IMR-90 (cell line): ENCODE measurements around the gene IFITM10. TPM values are rescaled to one million over a fixed set of nuclear protein-coding genes. Genes with fewer than 3 reads are reported as not detected.

Source experiments
- ATAC-seq: fragments of 200-7000 bp; cut with Tn5 transposase; 2 replicates; pipeline ENCODE4 v1.9.1; 2020; ENCODE audit warnings: low read depth, mild to moderate bottlenecking, moderate library complexity
- BruUV-seq: library from RNA; stranded (reverse); fragments of 400-500 nt; replicated peaks from 2 replicates; lab custom pipeline; 2021; lab: Mats Ljungman, UMichigan
- CTCF ChIA-PET: fragments of 300-600 bp; formaldehyde crosslinking; extraction: SDS; loops from one replicate; lab custom pipeline; 2021; ENCODE audit warnings: antibody characterized with exemption; lab: Yijun Ruan, JAX
- POLR2A ChIA-PET: fragments of 300-600 bp; sonication (Branson Sonifier 250); formaldehyde crosslinking; loops from one replicate; lab custom pipeline; 2022; ENCODE audit warnings: antibody characterized with exemption; ENCODE audit not compliant: unreplicated experiment; lab: Charles Lee
- DNase-seq: peaks from one replicate; pipeline ENCODE4 v3.0.0; 2013
- H2AFZ ChIP-seq: replicated peaks from 2 replicates; pipeline ENCODE3; 2013; ENCODE audit warnings: low read length, mild to moderate bottlenecking; ENCODE audit not compliant: poor library complexity
- H2AK5ac ChIP-seq: 2 replicates; pipeline ENCODE4 v1.6.1; 2013; ENCODE audit warnings: low read depth, low read length, inconsistent platforms
- H2AK9ac ChIP-seq: replicated peaks from 2 replicates; pipeline ENCODE3; 2013; ENCODE audit warnings: mild to moderate bottlenecking, low read depth, low read length, moderate library complexity; ENCODE audit not compliant: poor library complexity
- H2BK120ac ChIP-seq: 2 replicates; pipeline ENCODE4 v1.6.1; 2013; ENCODE audit warnings: low read depth, low read length, inconsistent platforms
- H2BK15ac ChIP-seq: 3 replicates; pipeline ENCODE4 v1.6.1; 2013; ENCODE audit warnings: low read depth, low read length, inconsistent platforms
- H2BK20ac ChIP-seq: 2 replicates; pipeline ENCODE4 v1.6.1; 2013; ENCODE audit warnings: low read depth, mild to moderate bottlenecking, inconsistent platforms, low read length, moderate library complexity
- H2BK5ac ChIP-seq: 2 replicates; pipeline ENCODE4 v1.6.1; 2013; ENCODE audit warnings: mild to moderate bottlenecking, low read depth, low read length, inconsistent platforms; ENCODE audit not compliant: poor library complexity, severe bottlenecking
- H3K14ac ChIP-seq: replicated peaks from 2 replicates; pipeline ENCODE4 v1.6.1; 2013; ENCODE audit warnings: low read depth, low read length, inconsistent platforms
- H3K18ac ChIP-seq: 2 replicates; pipeline ENCODE4 v1.6.1; 2013; ENCODE audit warnings: low read depth, low read length, control low read depth
- H3K23ac ChIP-seq: 2 replicates; pipeline ENCODE4 v1.6.1; 2013; ENCODE audit warnings: low read depth, low read length, inconsistent platforms
- H3K27ac ChIP-seq: 2 replicates; pipeline ENCODE4 v1.5.1; 2013; ENCODE audit warnings: mild to moderate bottlenecking, control low read depth, low read length; ENCODE audit not compliant: insufficient read depth
- H3K27me3 ChIP-seq: 2 replicates; pipeline ENCODE4 v1.6.1; 2013; ENCODE audit warnings: low read length; ENCODE audit not compliant: control insufficient read depth, insufficient read depth
- H3K36me3 ChIP-seq: 2 replicates; pipeline ENCODE4 v1.6.1; 2013; ENCODE audit warnings: low read length, mixed read lengths; ENCODE audit not compliant: control insufficient read depth, insufficient read depth
- H3K4ac ChIP-seq: 2 replicates; pipeline ENCODE4 v1.6.1; 2013; ENCODE audit warnings: low read depth, low read length, inconsistent platforms
- H3K4me1 ChIP-seq: 2 replicates; pipeline ENCODE4 v1.6.1; 2013; ENCODE audit warnings: low read length, mixed read lengths; ENCODE audit not compliant: control insufficient read depth, insufficient read depth
- H3K4me2 ChIP-seq: 2 replicates; pipeline ENCODE4 v1.6.1; 2013; ENCODE audit warnings: low read depth, mild to moderate bottlenecking, control low read depth, low read length, moderate library complexity
- H3K4me3 ChIP-seq: 2 replicates; pipeline ENCODE4 v1.5.1; 2013; ENCODE audit warnings: low read depth, mild to moderate bottlenecking, control low read depth, low read length, moderate library complexity; ENCODE audit not compliant: insufficient read depth
- H3K56ac ChIP-seq: 2 replicates; pipeline ENCODE4 v1.6.1; 2013; ENCODE audit warnings: low read length, inconsistent platforms; ENCODE audit not compliant: insufficient read depth; ENCODE audit errors: extremely low read depth
- H3K79me1 ChIP-seq, 2 experiments: 2 replicates each; pipeline ENCODE4 v1.6.1; 2013; ENCODE audit warnings: low read length in 2 of 2, inconsistent platforms in 1 of 2, low read depth in 1 of 2
- H3K9ac ChIP-seq: 2 replicates; pipeline ENCODE4 v1.6.1; 2013; ENCODE audit warnings: low read depth, low read length, control low read depth
- H3K9me1 ChIP-seq: 2 replicates; pipeline ENCODE4 v1.6.1; 2013; ENCODE audit warnings: low read length, inconsistent platforms; ENCODE audit not compliant: insufficient read depth
- H3K9me3 ChIP-seq: 2 replicates; pipeline ENCODE4 v1.6.1; 2013; ENCODE audit warnings: low read length; ENCODE audit not compliant: control insufficient read depth, insufficient read depth
- H4K20me1 ChIP-seq: 2 replicates; pipeline ENCODE4 v1.6.1; 2013; ENCODE audit warnings: low read length, inconsistent platforms; ENCODE audit not compliant: insufficient read depth
- H4K5ac ChIP-seq: 2 replicates; pipeline ENCODE4 v1.6.1; 2013; ENCODE audit warnings: mild to moderate bottlenecking, low read depth, low read length, control low read depth
- H4K8ac ChIP-seq, 2 experiments: 2 replicates each; pipeline ENCODE4 v1.6.1; 2013; ENCODE audit warnings: low read depth in 2 of 2, low read length in 2 of 2, control low read depth in 1 of 2, inconsistent platforms in 1 of 2
- H4K91ac ChIP-seq: 2 replicates; pipeline ENCODE4 v1.6.1; 2013; ENCODE audit warnings: low read depth, low read length, inconsistent platforms; ENCODE audit not compliant: insufficient read depth
- BHLHE40 ChIP-seq: fragments of 150-350 bp; IDR thresholded peaks from 2 replicates; pipeline ENCODE4 v1.6.1; 2016; ENCODE audit warnings: mild to moderate bottlenecking, low read depth, low read length
- CEBPB ChIP-seq: IDR thresholded peaks from 2 replicates; pipeline ENCODE4 v1.6.1; 2012; ENCODE audit warnings: low read depth, low read length, improper control_type of control experiment
- CHD1 ChIP-seq: IDR thresholded peaks from 2 replicates; pipeline ENCODE4 v1.6.1; 2012; ENCODE audit warnings: low read depth, low read length, improper control_type of control experiment
- CTCF ChIP-seq: conservative IDR thresholded peaks from 2 replicates; pipeline ENCODE4 v1.5.1; 2012; ENCODE audit warnings: mild to moderate bottlenecking, low read depth, low read length, improper control_type of control experiment
- ELK1 ChIP-seq: fragments of 150-350 bp; IDR thresholded peaks from 2 replicates; pipeline ENCODE4 v1.6.1; 2016; ENCODE audit warnings: low read depth, mild to moderate bottlenecking, low read length, moderate library complexity, borderline replicate concordance
- FOS ChIP-seq: fragments of 150-350 bp; IDR thresholded peaks from 2 replicates; pipeline ENCODE4 v1.6.1; 2016; ENCODE audit warnings: low read depth, low read length
- MAFK ChIP-seq: IDR thresholded peaks from 2 replicates; pipeline ENCODE4 v1.6.1; 2012; ENCODE audit warnings: low read depth, low read length, improper control_type of control experiment
- MAZ ChIP-seq: IDR thresholded peaks from 2 replicates; pipeline ENCODE4 v1.6.1; 2012; ENCODE audit warnings: low read depth, mild to moderate bottlenecking, low read length, improper control_type of control experiment, moderate library complexity, borderline replicate concordance
- MXI1 ChIP-seq: IDR thresholded peaks from 2 replicates; pipeline ENCODE4 v1.6.1; 2012; ENCODE audit warnings: low read depth, mild to moderate bottlenecking, low read length, moderate library complexity, borderline replicate concordance
- NFE2L2 ChIP-seq: fragments of 150-350 bp; IDR thresholded peaks from 2 replicates; pipeline ENCODE4 v1.6.1; 2016; ENCODE audit warnings: low read depth, mild to moderate bottlenecking, low read length
- POLR2A ChIP-seq: IDR thresholded peaks from 2 replicates; pipeline ENCODE4 v1.6.1; 2012; ENCODE audit warnings: mild to moderate bottlenecking, low read depth, low read length
- RAD21 ChIP-seq: IDR thresholded peaks from 2 replicates; pipeline ENCODE4 v1.6.1; 2012; ENCODE audit warnings: low read length, improper control_type of control experiment
- RCOR1 ChIP-seq: IDR thresholded peaks from 2 replicates; pipeline ENCODE4 v1.6.1; 2012; ENCODE audit warnings: mild to moderate bottlenecking, low read length, improper control_type of control experiment; ENCODE audit not compliant: insufficient replicate concordance
- RFX5 ChIP-seq: IDR thresholded peaks from 2 replicates; pipeline ENCODE4 v1.8.0; 2012; ENCODE audit warnings: low read depth, mild to moderate bottlenecking, low read length, moderate library complexity
- SMC3 ChIP-seq: fragments of 150-350 bp; IDR thresholded peaks from 2 replicates; pipeline ENCODE4 v1.6.1; 2016; ENCODE audit warnings: low read depth, mild to moderate bottlenecking, antibody characterized with exemption, low read length, moderate library complexity
- USF2 ChIP-seq: fragments of 150-350 bp; IDR thresholded peaks from 2 replicates; pipeline ENCODE4 v1.6.1; 2017; ENCODE audit warnings: mild to moderate bottlenecking, antibody characterized with exemption, low read length, low read depth
- WGBS, 2 experiments: methylation state at CpG; one replicate each; pipeline versions ENCODE4 v1.1.5 to v1.1.7; 2013; ENCODE audit warnings: missing lambda C conversion rate in 2 of 2; ENCODE audit not compliant: insufficient read length in 1 of 2; ENCODE audit errors: extremely low coverage in 2 of 2; 5-methylcytosine and 5-hydroxymethylcytosine counted together
- dilution Hi-C: fragments of 300-500 bp; cut with HindIII; formaldehyde crosslinking; loops from one replicate; pipeline ENCODE4 v1.14.3; 2018; ENCODE audit warnings: low sequenced_read_pairs; ENCODE audit not compliant: unreplicated experiment
- in situ Hi-C: fragments of 300-500 bp; cut with MboI; formaldehyde crosslinking; loops from 3 replicates; pipeline ENCODE4 v1.14.3; 2019; ENCODE audit warnings: low sequenced_read_pairs, inconsistent platforms, mixed read lengths
- intact Hi-C: fragments of 100-400 bp; cut with micrococcal nuclease; formaldehyde crosslinking; loops from 2 replicates; pipeline ENCODE4 v1.10.0; 2022
- polyA plus RNA-seq, 3 experiments: library from polyadenylated mRNA; depleted of rRNA; stranded (reverse); fragments of >200 nt; gene quantifications; 2 replicates each; pipeline ENCODE4 v1.2.3, GENCODE V29; 2012; ENCODE audit warnings: low replicate concordance in 1 of 3
- total RNA-seq: library from RNA; depleted of rRNA; stranded (reverse); fragments of >200 nt; gene quantifications from 2 replicates; pipeline ENCODE4 v1.2.3, GENCODE V29; 2012

Gene IFITM10
- total and polyA plus RNA-seq, 2 of the 4 experiments (the other 2 are of a cell fraction): 0.15 to 0.18 TPM

GRCh38 chr11:1735271-1735670, 15.1 kb downstream of the IFITM10 start:
- no peak for ATAC-seq
- 60% methylated on average over 6 of the region's 16 CpGs; no CpG with 5 or more reads in 1 of the 2 experiments for WGBS, 2 experiments
- TF ChIP-seq USF2 (no peak), MXI1 (no peak), POLR2A (no peak), CEBPB (no peak), MAZ (no peak), NFE2L2 (no peak), SMC3 (no peak), FOS (no peak), CTCF (no peak), MAFK (no peak), RCOR1 (no peak), BHLHE40 (no peak), RFX5 (no peak), CHD1 (no peak), RAD21 (no peak), ELK1 (no peak)
- peaks cover 42% of the 10 kb centered on the region for H3K27me3 ChIP-seq
- dilution Hi-C loops: no loop called here
- no peak overlapping the region for H2BK20ac ChIP-seq
- H3K18ac ChIP-seq: no peak overlapping the region
- H4K5ac ChIP-seq: no peak overlapping the region
- H4K8ac ChIP-seq: no peak overlapping the region
- in situ Hi-C loops: no loop called here
- no peak overlapping the region for H3K4ac ChIP-seq
- no peak overlapping the region for H2AK5ac ChIP-seq
- no peak overlapping the region for H3K14ac ChIP-seq
- POLR2A ChIA-PET: no interaction called here
- no peak overlapping the region for H4K91ac ChIP-seq
- H3K23ac ChIP-seq: no peak overlapping the region
- no peak overlapping the region for H2AFZ ChIP-seq
- H2BK15ac ChIP-seq: no peak overlapping the region
- peaks cover 5% of the 10 kb centered on the region; the same call in 1 of the 2 replicates for H3K9me1 ChIP-seq
- no peak overlapping the region for H3K4me3 ChIP-seq
- H3K4me2 ChIP-seq: no peak overlapping the region
- H3K9me3 ChIP-seq: peaks cover 16% of the 10 kb centered on the region
- no peak overlapping the region for H2AK9ac ChIP-seq
- no peak overlapping the region for H3K27ac ChIP-seq
- no peak overlapping the region for H2BK5ac ChIP-seq
- CTCF ChIA-PET: no interaction called here
- H3K56ac ChIP-seq: no peak overlapping the region
- H3K9ac ChIP-seq: no peak overlapping the region
- no peaks in the 10 kb centered on the region for H3K79me1 ChIP-seq
- intact Hi-C loops: no loop called here
- no peak overlapping the region for H2BK120ac ChIP-seq
- DNase-seq: no peak
- no peaks in the 10 kb centered on the region for H4K20me1 ChIP-seq
- no TSS peak for BruUV-seq
- no peaks in the 10 kb centered on the region for H3K4me1 ChIP-seq
- H3K36me3 ChIP-seq: no peaks in the 10 kb centered on the region
